ENCODE measurements around the gene THAP4.
A peak's percentile ranks its signal among the peaks of the same experiment; 100 is the strongest.

GRCh38 chr2:241678784-241679540, 42.0 kb upstream of the THAP4 start:
- TF ChIP-seq, protein P1, sequence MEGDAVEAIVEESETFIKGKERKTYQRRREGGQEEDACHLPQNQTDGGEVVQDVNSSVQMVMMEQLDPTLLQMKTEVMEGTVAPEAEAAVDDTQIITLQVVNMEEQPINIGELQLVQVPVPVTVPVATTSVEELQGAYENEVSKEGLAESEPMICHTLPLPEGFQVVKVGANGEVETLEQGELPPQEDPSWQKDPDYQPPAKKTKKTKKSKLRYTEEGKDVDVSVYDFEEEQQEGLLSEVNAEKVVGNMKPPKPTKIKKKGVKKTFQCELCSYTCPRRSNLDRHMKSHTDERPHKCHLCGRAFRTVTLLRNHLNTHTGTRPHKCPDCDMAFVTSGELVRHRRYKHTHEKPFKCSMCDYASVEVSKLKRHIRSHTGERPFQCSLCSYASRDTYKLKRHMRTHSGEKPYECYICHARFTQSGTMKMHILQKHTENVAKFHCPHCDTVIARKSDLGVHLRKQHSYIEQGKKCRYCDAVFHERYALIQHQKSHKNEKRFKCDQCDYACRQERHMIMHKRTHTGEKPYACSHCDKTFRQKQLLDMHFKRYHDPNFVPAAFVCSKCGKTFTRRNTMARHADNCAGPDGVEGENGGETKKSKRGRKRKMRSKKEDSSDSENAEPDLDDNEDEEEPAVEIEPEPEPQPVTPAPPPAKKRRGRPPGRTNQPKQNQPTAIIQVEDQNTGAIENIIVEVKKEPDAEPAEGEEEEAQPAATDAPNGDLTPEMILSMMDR (IDR thresholded peaks at IDR 0.05; ENCODE audit: insufficient read depth, low read length): no peak
- peak; percentile 31; the same call in 1 of the 2 replicates for TF ChIP-seq POLR2AphosphoS5 (IDR thresholded peaks at IDR 0.05; ENCODE audit: low read depth)
- TF ChIP-seq, protein P2, sequence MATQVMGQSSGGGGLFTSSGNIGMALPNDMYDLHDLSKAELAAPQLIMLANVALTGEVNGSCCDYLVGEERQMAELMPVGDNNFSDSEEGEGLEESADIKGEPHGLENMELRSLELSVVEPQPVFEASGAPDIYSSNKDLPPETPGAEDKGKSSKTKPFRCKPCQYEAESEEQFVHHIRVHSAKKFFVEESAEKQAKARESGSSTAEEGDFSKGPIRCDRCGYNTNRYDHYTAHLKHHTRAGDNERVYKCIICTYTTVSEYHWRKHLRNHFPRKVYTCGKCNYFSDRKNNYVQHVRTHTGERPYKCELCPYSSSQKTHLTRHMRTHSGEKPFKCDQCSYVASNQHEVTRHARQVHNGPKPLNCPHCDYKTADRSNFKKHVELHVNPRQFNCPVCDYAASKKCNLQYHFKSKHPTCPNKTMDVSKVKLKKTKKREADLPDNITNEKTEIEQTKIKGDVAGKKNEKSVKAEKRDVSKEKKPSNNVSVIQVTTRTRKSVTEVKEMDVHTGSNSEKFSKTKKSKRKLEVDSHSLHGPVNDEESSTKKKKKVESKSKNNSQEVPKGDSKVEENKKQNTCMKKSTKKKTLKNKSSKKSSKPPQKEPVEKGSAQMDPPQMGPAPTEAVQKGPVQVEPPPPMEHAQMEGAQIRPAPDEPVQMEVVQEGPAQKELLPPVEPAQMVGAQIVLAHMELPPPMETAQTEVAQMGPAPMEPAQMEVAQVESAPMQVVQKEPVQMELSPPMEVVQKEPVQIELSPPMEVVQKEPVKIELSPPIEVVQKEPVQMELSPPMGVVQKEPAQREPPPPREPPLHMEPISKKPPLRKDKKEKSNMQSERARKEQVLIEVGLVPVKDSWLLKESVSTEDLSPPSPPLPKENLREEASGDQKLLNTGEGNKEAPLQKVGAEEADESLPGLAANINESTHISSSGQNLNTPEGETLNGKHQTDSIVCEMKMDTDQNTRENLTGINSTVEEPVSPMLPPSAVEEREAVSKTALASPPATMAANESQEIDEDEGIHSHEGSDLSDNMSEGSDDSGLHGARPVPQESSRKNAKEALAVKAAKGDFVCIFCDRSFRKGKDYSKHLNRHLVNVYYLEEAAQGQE (IDR thresholded peaks at IDR 0.05; ENCODE audit: insufficient replicate concordance, low read depth): no peak
- no peak for TF ChIP-seq GABPA (IDR thresholded peaks at IDR 0.05; ENCODE audit: low read depth)
